KMS-11 (cell line): ENCODE measurements around the gene GCDH.

ENCODE experiments used
- H2AFZ ChIP-seq: fragments of 200-600 bp; sonication (generic); 2 replicates; pipeline ENCODE4 v1.6.1; 2016; ENCODE audit warnings: antibody characterized with exemption, mixed run types, low read depth
- H3K27ac ChIP-seq: fragments of 200-600 bp; sonication (generic); 2 replicates; pipeline ENCODE4 v1.6.1; 2016; ENCODE audit warnings: mild to moderate bottlenecking, mixed run types
- H3K27me3 ChIP-seq: fragments of 200-600 bp; sonication (generic); 2 replicates; pipeline ENCODE4 v1.6.1; 2017; ENCODE audit warnings: mild to moderate bottlenecking, low read depth, mixed run types, moderate library complexity; ENCODE audit not compliant: insufficient read depth
- H3K36me3 ChIP-seq: fragments of 200-600 bp; sonication (generic); 2 replicates; pipeline ENCODE4 v1.6.1; 2017; ENCODE audit warnings: mild to moderate bottlenecking, mixed run types; ENCODE audit not compliant: insufficient read depth
- H3K4me1 ChIP-seq: fragments of 200-600 bp; sonication (generic); 2 replicates; pipeline ENCODE4 v1.6.1; 2016; ENCODE audit warnings: mild to moderate bottlenecking, low read depth, mixed run types; ENCODE audit not compliant: poor library complexity, severe bottlenecking
- H3K4me2 ChIP-seq: fragments of 200-600 bp; sonication (generic); 2 replicates; pipeline ENCODE4 v1.7.0; 2016; ENCODE audit warnings: mild to moderate bottlenecking, mixed run types
- H3K4me3 ChIP-seq: fragments of 200-600 bp; sonication (generic); IDR thresholded peaks from 2 replicates; pipeline ENCODE4 v1.6.1; 2017; ENCODE audit warnings: low read depth, low read length, mixed read lengths; ENCODE audit not compliant: insufficient read depth
- H3K79me2 ChIP-seq: fragments of 200-600 bp; sonication (generic); 2 replicates; pipeline ENCODE4 v1.6.1; 2016; ENCODE audit warnings: low read depth, mixed run types; ENCODE audit not compliant: insufficient read depth
- H3K9ac ChIP-seq: fragments of 200-600 bp; sonication (generic); 2 replicates; pipeline ENCODE4 v1.6.1; 2016; ENCODE audit warnings: mild to moderate bottlenecking, mixed run types
- H4K20me1 ChIP-seq: fragments of 200-600 bp; sonication (generic); 2 replicates; pipeline ENCODE4 v1.6.1; 2016; ENCODE audit warnings: mild to moderate bottlenecking, mixed run types; ENCODE audit not compliant: insufficient read depth
- CTCF ChIP-seq: fragments of 200-600 bp; sonication (generic); conservative IDR thresholded peaks from 2 replicates; pipeline ENCODE4 v1.6.1; 2017; ENCODE audit warnings: low read depth, mild to moderate bottlenecking, antibody characterized with exemption, low read length, moderate library complexity, mixed read lengths

Gene GCDH

GRCh38 chr19:12922959-12923358 is 32.0 kb downstream of the GCDH start:
- no peaks in the 10 kb centered on the region for H3K79me2 ChIP-seq
- H3K4me2 ChIP-seq: no peak overlapping the region
- no peak overlapping the region for H2AFZ ChIP-seq
- no peaks in the 10 kb centered on the region for H4K20me1 ChIP-seq
- H3K27me3 ChIP-seq: no peaks in the 10 kb centered on the region
- TF ChIP-seq CTCF: no peak
- no peak overlapping the region for H3K27ac ChIP-seq
- peaks cover 6% of the 10 kb centered on the region for H3K4me1 ChIP-seq
- no peak overlapping the region for H3K4me3 ChIP-seq
- no peak overlapping the region for H3K9ac ChIP-seq
- H3K36me3 ChIP-seq: peaks cover 5% of the 10 kb centered on the region; the same call in 1 of the 2 replicates

GRCh38 chr19:12924621-12925310 is 33.8 kb downstream of the GCDH start:
- Histone ChIP-seq H2AFZ (no peak overlapping the region), H3K4me1 (peaks cover under 1% of the 10 kb centered on the region), H3K27me3 (no peaks in the 10 kb centered on the region), H3K4me2 (no peak overlapping the region), H3K36me3 (peaks cover 14% of the 10 kb centered on the region; the same call in 1 of the 2 replicates), H3K4me3 (no peak overlapping the region), H4K20me1 (no peaks in the 10 kb centered on the region), H3K9ac (no peak overlapping the region), H3K27ac (no peak overlapping the region), H3K79me2 (no peaks in the 10 kb centered on the region)
- TF ChIP-seq CTCF: no peak

GRCh38 chr19:12930002-12930645 is 39.2 kb downstream of the GCDH start:
- Histone ChIP-seq H2AFZ (no peak overlapping the region), H3K79me2 (peaks cover 25% of the 10 kb centered on the region), H3K27ac (no peak overlapping the region), H4K20me1 (no peaks in the 10 kb centered on the region), H3K36me3 (peaks cover 9% of the 10 kb centered on the region; the same call in 1 of the 2 replicates), H3K9ac (no peak overlapping the region), H3K4me2 (no peak overlapping the region), H3K27me3 (no peaks in the 10 kb centered on the region), H3K4me3 (no peak overlapping the region), H3K4me1 (peaks cover 13% of the 10 kb centered on the region)
- no peak for TF ChIP-seq CTCF

- Histone ChIP-seq H3K4me3 (no peak overlapping the region), H4K20me1 (no peaks in the 10 kb centered on the region), H3K27me3 (no peaks in the 10 kb centered on the region), H3K4me1 (peaks cover 29% of the 10 kb centered on the region), H3K4me2 (peak overlapping the region; percentile 89), H3K9ac (peak overlapping the region; percentile 75), H3K79me2 (peaks cover 25% of the 10 kb centered on the region), H3K27ac (peak overlapping the region; percentile 34; the same call in 1 of the 2 replicates), H3K36me3 (peaks cover 9% of the 10 kb centered on the region; the same call in 1 of the 2 replicates), H2AFZ (peak overlapping the region; percentile 85)
- no peak for TF ChIP-seq CTCF
These were observed 41.7 kb downstream of the GCDH start for GRCh38 chr19:12932392-12933286.
